Stimulated activated naive CD8-positive, alpha-beta T cell treated with anti-CD3 and anti-CD28 coated beads, Interleukin-15, Interleukin-2, amounts not matched to agents 100 U/mL and 50 U/mL, for 24 hours (primary cell): ENCODE data around the gene ACOT7.

Experiments used
- ATAC-seq: fragments of 150-1000 bp; cut with Tn5 transposase; one replicate; pipeline ENCODE4 v1.10.0; 2021
- DNase-seq: peaks from one replicate; pipeline ENCODE4 v3.0.0; 2021

ACOT7 gene

GRCh38 chr1:6251681-6252373, 141.7 kb downstream of the ACOT7 start:
- ATAC-seq (no peak), DNase-seq (no peak)

- ATAC-seq (no peak), DNase-seq (no peak)
These were observed 142.3 kb downstream of the ACOT7 start for GRCh38 chr1:6251233-6251632.

- no peak for ATAC-seq
- no peak for DNase-seq
These were observed 143.6 kb downstream of the ACOT7 start for GRCh38 chr1:6249739-6250689.

- DNase-seq (no peak), ATAC-seq (no peak)
These were observed 144.4 kb downstream of the ACOT7 start for GRCh38 chr1:6248932-6249738.

GRCh38 chr1:6248161-6248776, 145.3 kb downstream of the ACOT7 start:
- no peak for ATAC-seq

GRCh38 chr1:6247651-6248050, 145.9 kb downstream of the ACOT7 start:
- ATAC-seq: no peak

More at GRCh38 chr1:6248161-6248776, 145.3 kb downstream of the ACOT7 start:
- no peak for DNase-seq

GRCh38 chr1:6246497-6247467, 146.8 kb downstream of the ACOT7 start:
- peak; percentile 45 for ATAC-seq
- peak; percentile 85 for DNase-seq

More at GRCh38 chr1:6247651-6248050, 145.9 kb downstream of the ACOT7 start:
- no peak for DNase-seq

- ATAC-seq: no peak
- peak; percentile 76 for DNase-seq
These were observed 147.6 kb downstream of the ACOT7 start for GRCh38 chr1:6245869-6246496.

- ATAC-seq: peak; percentile 70
- peak; percentile 89 for DNase-seq
These were observed 148.3 kb downstream of the ACOT7 start for GRCh38 chr1:6245086-6245868.

GRCh38 chr1:6244401-6245049, 149.0 kb downstream of the ACOT7 start:
- ATAC-seq: no peak

GRCh38 chr1:6243993-6244392, 149.6 kb downstream of the ACOT7 start, which contains the start of gene HES3:
Gene HES3 (plus strand): TSS chr1:6244179. CDS start chr1:6244366, 187 bp downstream.
- ATAC-seq (no peak), DNase-seq (no peak)

More at GRCh38 chr1:6244401-6245049, 149.0 kb downstream of the ACOT7 start:
- DNase-seq: no peak

- ATAC-seq: no peak
- DNase-seq: no peak
These were observed 150.3 kb downstream of the ACOT7 start for GRCh38 chr1:6243053-6243834.

- DNase-seq (no peak), ATAC-seq (no peak)
These were observed 151.5 kb downstream of the ACOT7 start for GRCh38 chr1:6241887-6242740.

GRCh38 chr1:6241107-6241886, 152.3 kb downstream of the ACOT7 start:
- ATAC-seq (no peak), DNase-seq (no peak)

- DNase-seq: no peak
- ATAC-seq: no peak
These were observed 153.4 kb downstream of the ACOT7 start for GRCh38 chr1:6239950-6240768.
